HG03460 (cell line): ENCODE results near the gene CNGA2.

Experiments used
- ATAC-seq: cut with Tn5 transposase; IDR thresholded peaks from one replicate; pipeline ENCODE4 v1.9.1; 2021; ENCODE audit not compliant: unreplicated experiment

CNGA2 gene

GRCh38 chrX:151711787-151712186, 22.8 kb upstream of the CNGA2 start:
- no peak for ATAC-seq

- no peak for ATAC-seq
Measured at GRCh38 chrX:151712253-151712652, 22.3 kb upstream of the CNGA2 start.

- ATAC-seq, result no peak
Measured at GRCh38 chrX:151713849-151714248, 20.7 kb upstream of the CNGA2 start.

- ATAC-seq, result no peak
Measured at GRCh38 chrX:151714362-151714761, 20.2 kb upstream of the CNGA2 start.

- no peak for ATAC-seq
Measured at GRCh38 chrX:151715752-151716151, 18.8 kb upstream of the CNGA2 start, which contains the start of gene FATE1. FATE1 (plus strand) TSS chrX:151716035; CDS start chrX:151716120, 85 bp downstream.

GRCh38 chrX:151722241-151722846, 12.2 kb upstream of the CNGA2 start:
- no peak for ATAC-seq

- no peak for ATAC-seq
Measured at GRCh38 chrX:151723156-151723760, 11.3 kb upstream of the CNGA2 start.

GRCh38 chrX:151724563-151725337, 9.8 kb upstream of the CNGA2 start:
- no peak for ATAC-seq

- ATAC-seq, result no peak
Measured at GRCh38 chrX:151725338-151725614, 9.3 kb upstream of the CNGA2 start.

GRCh38 chrX:151726751-151727150, 7.8 kb upstream of the CNGA2 start:
- no peak for ATAC-seq

GRCh38 chrX:151727346-151727745, 7.2 kb upstream of the CNGA2 start:
- ATAC-seq, result no peak

GRCh38 chrX:151729056-151729725, 5.4 kb upstream of the CNGA2 start:
- no peak for ATAC-seq

- no peak for ATAC-seq
Measured at GRCh38 chrX:151735219-151735618, 673 bp downstream of the CNGA2 start.

GRCh38 chrX:151736685-151737084, 2.1 kb downstream of the CNGA2 start:
- no peak for ATAC-seq

- ATAC-seq, result no peak
Measured at GRCh38 chrX:151737494-151737893, 2.9 kb downstream of the CNGA2 start.

- ATAC-seq, result no peak
Measured at GRCh38 chrX:151738751-151739150, 4.2 kb downstream of the CNGA2 start.

- no peak for ATAC-seq
Measured at GRCh38 chrX:151741606-151742005, 7.1 kb downstream of the CNGA2 start.

- ATAC-seq, result no peak
Measured at GRCh38 chrX:151742311-151742710, 7.8 kb downstream of the CNGA2 start.

GRCh38 chrX:151743651-151744470, 9.3 kb downstream of the CNGA2 start:
- no peak for ATAC-seq

- ATAC-seq, result no peak
Measured at GRCh38 chrX:151745651-151746050, 11.1 kb downstream of the CNGA2 start.

- ATAC-seq, result no peak
Measured at GRCh38 chrX:151746502-151746901, 12.0 kb downstream of the CNGA2 start.
